NCI-H82 (cell line): Measurements from ENCODE around the gene TFAM.

ENCODE experiments used
- DNase-seq: peaks from one replicate; lab custom pipeline; 2025; lab: John Stamatoyannopoulos, UW

TFAM gene

GRCh38 chr10:58384999-58385783 lies at the start of gene TFAM:
Gene TFAM (plus strand): TSS chr10:58385410. CDS start chr10:58385548, 138 bp downstream.
- DNase-seq = peak; percentile 92

GRCh38 chr10:58336242-58336641 lies 49.0 kb upstream of the TFAM start:
- no peak for DNase-seq

GRCh38 chr10:58341422-58341821 lies 43.8 kb upstream of the TFAM start:
- DNase-seq = no peak

- DNase-seq = no peak
Measured at GRCh38 chr10:58341947-58342346, 43.3 kb upstream of the TFAM start.

- no peak for DNase-seq
Measured at GRCh38 chr10:58347967-58348366, 37.2 kb upstream of the TFAM start.

GRCh38 chr10:58348571-58349033 lies 36.6 kb upstream of the TFAM start:
- peak; percentile 18 for DNase-seq

- DNase-seq = no peak
Measured at GRCh38 chr10:58350023-58350422, 35.2 kb upstream of the TFAM start.

- no peak for DNase-seq
Measured at GRCh38 chr10:58350619-58351323, 34.4 kb upstream of the TFAM start.

GRCh38 chr10:58351616-58352578 lies 33.3 kb upstream of the TFAM start:
- DNase-seq = no peak

- DNase-seq = peak; percentile 54
Measured at GRCh38 chr10:58352956-58353610, 32.1 kb upstream of the TFAM start.

GRCh38 chr10:58356756-58357155 lies 28.5 kb upstream of the TFAM start:
- peak; percentile 8 for DNase-seq

GRCh38 chr10:58358314-58358933 lies 26.8 kb upstream of the TFAM start:
- no peak for DNase-seq

GRCh38 chr10:58358947-58359346 lies 26.3 kb upstream of the TFAM start:
- DNase-seq = no peak

- DNase-seq = no peak
Measured at GRCh38 chr10:58359541-58359940, 25.7 kb upstream of the TFAM start.

- no peak for DNase-seq
Measured at GRCh38 chr10:58360412-58361004, 24.7 kb upstream of the TFAM start.

- DNase-seq = no peak
Measured at GRCh38 chr10:58361353-58361752, 23.9 kb upstream of the TFAM start.

- no peak for DNase-seq
Measured at GRCh38 chr10:58362027-58362789, 23.0 kb upstream of the TFAM start.

- DNase-seq = no peak
Measured at GRCh38 chr10:58367069-58367468, 18.1 kb upstream of the TFAM start.

GRCh38 chr10:58371473-58371872 lies 13.7 kb upstream of the TFAM start:
- DNase-seq = no peak
